HepG2 (cell line): ENCODE results near the gene CBLB. TPM values are rescaled to one million over a fixed set of nuclear protein-coding genes. Genes with fewer than 3 reads are reported as not detected.

ENCODE experiments used
- CBX1 ChIP-seq: IDR thresholded peaks from one replicate; pipeline ENCODE4 v1.6.1; 2016; ENCODE audit warnings: antibody characterized with exemption, low read depth
- ELF3 ChIP-seq: IDR thresholded peaks from 2 replicates; pipeline ENCODE4 v1.6.1; 2016; ENCODE audit warnings: missing genetic modification reagents, missing compliant biosample characterization
- ETV5 ChIP-seq: IDR thresholded peaks from 2 replicates; pipeline ENCODE4 v1.6.1; 2018; ENCODE audit warnings: missing biosample characterization, missing genetic modification reagents, inconsistent platforms, borderline replicate concordance
- GATAD2A ChIP-seq: IDR thresholded peaks from 2 replicates; pipeline ENCODE4 v1.6.1; 2016
- JARID2 ChIP-seq: sonication (generic); formaldehyde crosslinking; IDR thresholded peaks from 2 replicates; pipeline ENCODE4 v1.8.1; 2023; ENCODE audit warnings: missing genetic modification reagents, inconsistent platforms; ENCODE audit not compliant: insufficient replicate concordance
- MNT ChIP-seq: fragments of 450-650 bp; IDR thresholded peaks from 2 replicates; pipeline ENCODE4 v1.6.1; 2016
- NCOA2 ChIP-seq: sonication (generic); formaldehyde crosslinking; IDR thresholded peaks from 2 replicates; pipeline ENCODE4 v1.8.0; 2022; ENCODE audit warnings: inconsistent platforms
- NFKB2 ChIP-seq: sonication (generic); formaldehyde crosslinking; IDR thresholded peaks from 2 replicates; pipeline ENCODE4 v1.4.0; 2020; ENCODE audit warnings: missing genetic modification reagents, borderline replicate concordance
- POLR2G ChIP-seq: fragments of 200-400 bp; formaldehyde crosslinking; IDR thresholded peaks from 2 replicates; pipeline ENCODE4 v1.6.1; 2018; ENCODE audit warnings: mild to moderate bottlenecking, low read depth, low read length, moderate library complexity
- XBP1 ChIP-seq: sonication (generic); formaldehyde crosslinking; IDR thresholded peaks from 2 replicates; pipeline ENCODE4 v1.5.0; 2020; ENCODE audit warnings: missing genetic modification reagents
- ZMYM2 ChIP-seq: sonication (generic); formaldehyde crosslinking; IDR thresholded peaks from 2 replicates; pipeline ENCODE4 v1.8.0; 2022; ENCODE audit warnings: mild to moderate bottlenecking, missing genetic modification reagents
- ZNF18 ChIP-seq: sonication (generic); formaldehyde crosslinking; IDR thresholded peaks from 2 replicates; pipeline ENCODE4 v1.8.0; 2022; ENCODE audit warnings: mild to moderate bottlenecking, missing genetic modification reagents; ENCODE audit not compliant: insufficient replicate concordance
- ZNF276 ChIP-seq: sonication (generic); formaldehyde crosslinking; IDR thresholded peaks from 2 replicates; pipeline ENCODE4 v1.4.0; 2020; ENCODE audit warnings: mild to moderate bottlenecking, low read depth, missing genetic modification reagents
- ZNF331 ChIP-seq: sonication (generic); formaldehyde crosslinking; IDR thresholded peaks from 2 replicates; pipeline ENCODE4 v1.4.0; 2020; ENCODE audit warnings: missing genetic modification reagents
- ZNF350 ChIP-seq: sonication (generic); formaldehyde crosslinking; IDR thresholded peaks from 2 replicates; pipeline ENCODE4 v1.4.0; 2020; ENCODE audit warnings: mild to moderate bottlenecking, low read depth, missing genetic modification reagents, borderline replicate concordance
- ZNF513 ChIP-seq: sonication (generic); formaldehyde crosslinking; conservative IDR thresholded peaks from 2 replicates; pipeline ENCODE4 v1.5.0; 2020; ENCODE audit warnings: missing genetic modification reagents
- ZNF777 ChIP-seq: sonication (generic); formaldehyde crosslinking; IDR thresholded peaks from 2 replicates; pipeline ENCODE4 v1.4.0; 2020; ENCODE audit warnings: missing genetic modification reagents
- polyA plus RNA-seq, 8 experiments: library from polyadenylated mRNA; depleted of rRNA in 3 of 8; stranded (reverse) in 7 of 8; unstranded in 1 of 8; fragments of >200 nt; fragmentation: Illumina TruSeq in 4 of 8; extraction: Trizol in 4 of 8; gene quantifications; 2 replicates each; pipeline versions ENCODE4 v1.2.1 to v1.2.3, GENCODE V29; 2011 to 2016; ENCODE audit warnings: low read depth in 4 of 8, missing spikeins in 1 of 8, mixed read lengths in 1 of 8; ENCODE audit not compliant: insufficient read depth in 1 of 8
- total RNA-seq, 5 experiments: library from RNA; depleted of rRNA; stranded (reverse); fragments of >200 nt; fragmentation: Illumina TruSeq; extraction: Trizol; gene quantifications; 2 replicates each; pipeline ENCODE4 v1.2.3, GENCODE V29; 2016; ENCODE audit warnings: low read depth in 1 of 5
- TF ChIP-seq, protein P1 (sequence below): sonication (generic); formaldehyde crosslinking; IDR thresholded peaks from 2 replicates; pipeline ENCODE4 v1.4.0; 2020; ENCODE audit warnings: mild to moderate bottlenecking, missing genetic modification reagents
- TF ChIP-seq, protein P2 (sequence below): sonication (generic); formaldehyde crosslinking; IDR thresholded peaks from 2 replicates; pipeline ENCODE4 v1.5.0; 2020; ENCODE audit warnings: mild to moderate bottlenecking, missing genetic modification reagents

The CBLB gene
- total and polyA plus RNA-seq, 2 of the 13 experiments (the other 11 are each of a cell fraction or from before 2014, with no cell fraction given), result 9.8 to 16.4 TPM

DNA sequence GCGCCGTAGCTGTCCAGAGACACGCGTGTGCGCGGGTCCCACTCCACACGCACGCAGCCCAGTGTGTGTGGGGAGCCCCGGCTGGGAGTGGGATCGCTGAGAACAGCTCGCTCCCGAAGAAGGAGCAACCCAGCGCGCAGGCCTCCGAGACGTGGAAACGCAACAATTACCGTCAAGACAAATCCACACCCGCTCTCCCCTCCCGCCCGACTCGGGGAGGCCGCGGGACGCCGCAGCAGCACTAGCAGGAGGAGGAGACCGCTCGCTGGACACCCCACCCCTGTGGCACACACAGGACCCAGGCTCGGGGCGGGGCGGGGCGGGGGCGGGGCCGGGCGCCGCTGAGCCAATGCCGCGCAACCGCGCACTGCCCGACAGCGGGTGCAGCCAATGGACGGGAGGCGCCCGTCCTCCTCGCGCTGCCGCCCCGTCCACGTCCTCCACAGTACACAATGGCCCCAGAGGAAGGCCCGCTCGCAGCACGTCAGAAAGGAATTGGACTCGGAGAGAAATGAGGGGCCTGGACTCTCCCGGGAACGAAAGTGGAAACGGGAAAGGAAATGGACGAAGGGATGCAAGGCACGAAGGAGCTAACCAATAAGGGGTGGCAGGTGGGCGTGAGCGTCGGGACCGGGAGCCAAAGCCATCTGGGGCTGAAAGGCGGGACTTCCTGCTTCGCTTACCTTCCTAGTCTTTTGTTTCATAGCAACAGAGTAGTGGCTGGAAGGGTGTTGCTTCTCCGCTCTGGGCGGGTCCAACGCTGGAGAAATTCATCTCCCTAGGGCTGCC is at the start of gene CBLB (continued):
- TF ChIP-seq ZNF350 (CRISPR knock-in tag) (peak; percentile 43; the same call in 1 of the 2 replicates), ETV5 (CRISPR knock-in tag) (no peak; the same call in 1 of the 2 replicates), MNT (peak; percentile 21; the same call in 1 of the 2 replicates), ZNF18 (CRISPR knock-in tag) (no peak), POLR2G (peak; percentile 78), XBP1 (CRISPR knock-in tag) (no peak), ZMYM2 (CRISPR knock-in tag) (no peak), CBX1 (peak; percentile 49), ZNF331 (0 out of 2 replicates have a peak, but pooled peaks have one; percentile 6), GATAD2A (CRISPR knock-in tag) (peak; percentile 24; the same call in 1 of the 2 replicates), ZNF513 (CRISPR knock-in tag) (no peak), ZNF777 (CRISPR knock-in tag) (peak; percentile 95), ZNF276 (CRISPR knock-in tag) (no peak), JARID2 (CRISPR knock-in tag) (no peak), NFKB2 (CRISPR knock-in tag) (peak; percentile 12; the same call in 1 of the 2 replicates), ELF3 (CRISPR knock-in tag) (peak; percentile 22), NCOA2 (CRISPR knock-in tag) (no peak)
- TF ChIP-seq, protein P1, sequence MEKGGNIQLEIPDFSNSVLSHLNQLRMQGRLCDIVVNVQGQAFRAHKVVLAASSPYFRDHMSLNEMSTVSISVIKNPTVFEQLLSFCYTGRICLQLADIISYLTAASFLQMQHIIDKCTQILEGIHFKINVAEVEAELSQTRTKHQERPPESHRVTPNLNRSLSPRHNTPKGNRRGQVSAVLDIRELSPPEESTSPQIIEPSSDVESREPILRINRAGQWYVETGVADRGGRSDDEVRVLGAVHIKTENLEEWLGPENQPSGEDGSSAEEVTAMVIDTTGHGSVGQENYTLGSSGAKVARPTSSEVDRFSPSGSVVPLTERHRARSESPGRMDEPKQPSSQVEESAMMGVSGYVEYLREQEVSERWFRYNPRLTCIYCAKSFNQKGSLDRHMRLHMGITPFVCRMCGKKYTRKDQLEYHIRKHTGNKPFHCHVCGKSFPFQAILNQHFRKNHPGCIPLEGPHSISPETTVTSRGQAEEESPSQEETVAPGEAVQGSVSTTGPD (CRISPR knock-in tag), result no peak
- TF ChIP-seq, protein P2, sequence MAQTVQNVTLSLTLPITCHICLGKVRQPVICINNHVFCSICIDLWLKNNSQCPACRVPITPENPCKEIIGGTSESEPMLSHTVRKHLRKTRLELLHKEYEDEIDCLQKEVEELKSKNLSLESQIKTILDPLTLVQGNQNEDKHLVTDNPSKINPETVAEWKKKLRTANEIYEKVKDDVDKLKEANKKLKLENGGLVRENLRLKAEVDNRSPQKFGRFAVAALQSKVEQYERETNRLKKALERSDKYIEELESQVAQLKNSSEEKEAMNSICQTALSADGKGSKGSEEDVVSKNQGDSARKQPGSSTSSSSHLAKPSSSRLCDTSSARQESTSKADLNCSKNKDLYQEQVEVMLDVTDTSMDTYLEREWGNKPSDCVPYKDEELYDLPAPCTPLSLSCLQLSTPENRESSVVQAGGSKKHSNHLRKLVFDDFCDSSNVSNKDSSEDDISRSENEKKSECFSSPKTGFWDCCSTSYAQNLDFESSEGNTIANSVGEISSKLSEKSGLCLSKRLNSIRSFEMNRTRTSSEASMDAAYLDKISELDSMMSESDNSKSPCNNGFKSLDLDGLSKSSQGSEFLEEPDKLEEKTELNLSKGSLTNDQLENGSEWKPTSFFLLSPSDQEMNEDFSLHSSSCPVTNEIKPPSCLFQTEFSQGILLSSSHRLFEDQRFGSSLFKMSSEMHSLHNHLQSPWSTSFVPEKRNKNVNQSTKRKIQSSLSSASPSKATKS (CRISPR knock-in tag), result no peak
